IMR-90 (cell line): ENCODE results near the gene CEP55. TPM values are rescaled to one million over a fixed set of nuclear protein-coding genes. Genes with fewer than 3 reads are reported as not detected.
A peak's percentile ranks its signal among the peaks of the same experiment; 100 is the strongest.

ENCODE experiments used
- ATAC-seq: fragments of 200-7000 bp; cut with Tn5 transposase; 2 replicates; pipeline ENCODE4 v1.9.1; 2020; ENCODE audit warnings: low read depth, mild to moderate bottlenecking, moderate library complexity
- BruUV-seq: library from RNA; stranded (reverse); fragments of 400-500 nt; replicated peaks from 2 replicates; lab custom pipeline; 2021; lab: Mats Ljungman, UMichigan
- CTCF ChIA-PET: fragments of 300-600 bp; formaldehyde crosslinking; extraction: SDS; loops from one replicate; lab custom pipeline; 2021; ENCODE audit warnings: antibody characterized with exemption; lab: Yijun Ruan, JAX
- POLR2A ChIA-PET: fragments of 300-600 bp; sonication (Branson Sonifier 250); formaldehyde crosslinking; loops from one replicate; lab custom pipeline; 2022; ENCODE audit warnings: antibody characterized with exemption; ENCODE audit not compliant: unreplicated experiment; lab: Charles Lee
- DNase-seq: peaks from one replicate; pipeline ENCODE4 v3.0.0; 2013
- H2AFZ ChIP-seq: replicated peaks from 2 replicates; pipeline ENCODE3; 2013; ENCODE audit warnings: low read length, mild to moderate bottlenecking; ENCODE audit not compliant: poor library complexity
- H2AK5ac ChIP-seq: 2 replicates; pipeline ENCODE4 v1.6.1; 2013; ENCODE audit warnings: low read depth, low read length, inconsistent platforms
- H2AK9ac ChIP-seq: replicated peaks from 2 replicates; pipeline ENCODE3; 2013; ENCODE audit warnings: mild to moderate bottlenecking, low read depth, low read length, moderate library complexity; ENCODE audit not compliant: poor library complexity
- H2BK120ac ChIP-seq: 2 replicates; pipeline ENCODE4 v1.6.1; 2013; ENCODE audit warnings: low read depth, low read length, inconsistent platforms
- H2BK15ac ChIP-seq: 3 replicates; pipeline ENCODE4 v1.6.1; 2013; ENCODE audit warnings: low read depth, low read length, inconsistent platforms
- H2BK20ac ChIP-seq: 2 replicates; pipeline ENCODE4 v1.6.1; 2013; ENCODE audit warnings: low read depth, mild to moderate bottlenecking, inconsistent platforms, low read length, moderate library complexity
- H2BK5ac ChIP-seq: 2 replicates; pipeline ENCODE4 v1.6.1; 2013; ENCODE audit warnings: mild to moderate bottlenecking, low read depth, low read length, inconsistent platforms; ENCODE audit not compliant: poor library complexity, severe bottlenecking
- H3K14ac ChIP-seq: replicated peaks from 2 replicates; pipeline ENCODE4 v1.6.1; 2013; ENCODE audit warnings: low read depth, low read length, inconsistent platforms
- H3K18ac ChIP-seq: 2 replicates; pipeline ENCODE4 v1.6.1; 2013; ENCODE audit warnings: low read depth, low read length, control low read depth
- H3K23ac ChIP-seq: 2 replicates; pipeline ENCODE4 v1.6.1; 2013; ENCODE audit warnings: low read depth, low read length, inconsistent platforms
- H3K27ac ChIP-seq: 2 replicates; pipeline ENCODE4 v1.5.1; 2013; ENCODE audit warnings: mild to moderate bottlenecking, control low read depth, low read length; ENCODE audit not compliant: insufficient read depth
- H3K27me3 ChIP-seq: 2 replicates; pipeline ENCODE4 v1.6.1; 2013; ENCODE audit warnings: low read length; ENCODE audit not compliant: control insufficient read depth, insufficient read depth
- H3K36me3 ChIP-seq: 2 replicates; pipeline ENCODE4 v1.6.1; 2013; ENCODE audit warnings: low read length, mixed read lengths; ENCODE audit not compliant: control insufficient read depth, insufficient read depth
- H3K4ac ChIP-seq: 2 replicates; pipeline ENCODE4 v1.6.1; 2013; ENCODE audit warnings: low read depth, low read length, inconsistent platforms
- H3K4me1 ChIP-seq: 2 replicates; pipeline ENCODE4 v1.6.1; 2013; ENCODE audit warnings: low read length, mixed read lengths; ENCODE audit not compliant: control insufficient read depth, insufficient read depth
- H3K4me2 ChIP-seq: 2 replicates; pipeline ENCODE4 v1.6.1; 2013; ENCODE audit warnings: low read depth, mild to moderate bottlenecking, control low read depth, low read length, moderate library complexity
- H3K4me3 ChIP-seq: 2 replicates; pipeline ENCODE4 v1.5.1; 2013; ENCODE audit warnings: low read depth, mild to moderate bottlenecking, control low read depth, low read length, moderate library complexity; ENCODE audit not compliant: insufficient read depth
- H3K56ac ChIP-seq: 2 replicates; pipeline ENCODE4 v1.6.1; 2013; ENCODE audit warnings: low read length, inconsistent platforms; ENCODE audit not compliant: insufficient read depth; ENCODE audit errors: extremely low read depth
- H3K79me1 ChIP-seq, 2 experiments: 2 replicates each; pipeline ENCODE4 v1.6.1; 2013; ENCODE audit warnings: low read length in 2 of 2, inconsistent platforms in 1 of 2, low read depth in 1 of 2
- H3K9ac ChIP-seq: 2 replicates; pipeline ENCODE4 v1.6.1; 2013; ENCODE audit warnings: low read depth, low read length, control low read depth
- H3K9me1 ChIP-seq: 2 replicates; pipeline ENCODE4 v1.6.1; 2013; ENCODE audit warnings: low read length, inconsistent platforms; ENCODE audit not compliant: insufficient read depth
- H3K9me3 ChIP-seq: 2 replicates; pipeline ENCODE4 v1.6.1; 2013; ENCODE audit warnings: low read length; ENCODE audit not compliant: control insufficient read depth, insufficient read depth
- H4K20me1 ChIP-seq: 2 replicates; pipeline ENCODE4 v1.6.1; 2013; ENCODE audit warnings: low read length, inconsistent platforms; ENCODE audit not compliant: insufficient read depth
- H4K5ac ChIP-seq: 2 replicates; pipeline ENCODE4 v1.6.1; 2013; ENCODE audit warnings: mild to moderate bottlenecking, low read depth, low read length, control low read depth
- H4K8ac ChIP-seq, 2 experiments: 2 replicates each; pipeline ENCODE4 v1.6.1; 2013; ENCODE audit warnings: low read depth in 2 of 2, low read length in 2 of 2, control low read depth in 1 of 2, inconsistent platforms in 1 of 2
- H4K91ac ChIP-seq: 2 replicates; pipeline ENCODE4 v1.6.1; 2013; ENCODE audit warnings: low read depth, low read length, inconsistent platforms; ENCODE audit not compliant: insufficient read depth
- CEBPB ChIP-seq: IDR thresholded peaks from 2 replicates; pipeline ENCODE4 v1.6.1; 2012; ENCODE audit warnings: low read depth, low read length, improper control_type of control experiment
- SMC3 ChIP-seq: fragments of 150-350 bp; IDR thresholded peaks from 2 replicates; pipeline ENCODE4 v1.6.1; 2016; ENCODE audit warnings: low read depth, mild to moderate bottlenecking, antibody characterized with exemption, low read length, moderate library complexity
- WGBS, 2 experiments: methylation state at CpG; one replicate each; pipeline versions ENCODE4 v1.1.5 to v1.1.7; 2013; ENCODE audit warnings: missing lambda C conversion rate in 2 of 2; ENCODE audit not compliant: insufficient read length in 1 of 2; ENCODE audit errors: extremely low coverage in 2 of 2; 5-methylcytosine and 5-hydroxymethylcytosine counted together
- dilution Hi-C: fragments of 300-500 bp; cut with HindIII; formaldehyde crosslinking; loops from one replicate; pipeline ENCODE4 v1.14.3; 2018; ENCODE audit warnings: low sequenced_read_pairs; ENCODE audit not compliant: unreplicated experiment
- in situ Hi-C: fragments of 300-500 bp; cut with MboI; formaldehyde crosslinking; loops from 3 replicates; pipeline ENCODE4 v1.14.3; 2019; ENCODE audit warnings: low sequenced_read_pairs, inconsistent platforms, mixed read lengths
- intact Hi-C: fragments of 100-400 bp; cut with micrococcal nuclease; formaldehyde crosslinking; loops from 2 replicates; pipeline ENCODE4 v1.10.0; 2022
- polyA plus RNA-seq, 3 experiments: library from polyadenylated mRNA; depleted of rRNA; stranded (reverse); fragments of >200 nt; gene quantifications; 2 replicates each; pipeline ENCODE4 v1.2.3, GENCODE V29; 2012; ENCODE audit warnings: low replicate concordance in 1 of 3
- total RNA-seq: library from RNA; depleted of rRNA; stranded (reverse); fragments of >200 nt; gene quantifications from 2 replicates; pipeline ENCODE4 v1.2.3, GENCODE V29; 2012

Gene CEP55
- total and polyA plus RNA-seq, 2 of the 4 experiments (the other 2 are of a cell fraction), result 15.7 to 23.5 TPM

- H4K8ac ChIP-seq, result peak overlapping the region; percentile 82 to 92
- H2BK20ac ChIP-seq, result peak overlapping the region; percentile 83
- peak overlapping the region; percentile 82 for H3K27ac ChIP-seq
- peak overlapping the region; percentile 97 for H3K14ac ChIP-seq
- H4K91ac ChIP-seq, result peak overlapping the region; percentile 95
- BruUV-seq, result no TSS peak
- H3K23ac ChIP-seq, result peak overlapping the region; percentile 94
- TF ChIP-seq CEBPB, result peak; percentile 95
- no peak for TF ChIP-seq SMC3
- peak overlapping the region; percentile 77 for H3K56ac ChIP-seq
- H4K5ac ChIP-seq, result peak overlapping the region; percentile 88
- peak overlapping the region; percentile 79 for H2AK5ac ChIP-seq
- H2BK15ac ChIP-seq, result peak overlapping the region; percentile 97; the same call in 2 of the 3 replicates
- in situ Hi-C loops (no loop called here), dilution Hi-C loops (no loop called here), intact Hi-C loops (no loop called here)
- H2AFZ ChIP-seq, result no peak overlapping the region
- H3K9me3 ChIP-seq, result no peaks in the 10 kb centered on the region
- H2BK120ac ChIP-seq, result peak overlapping the region; percentile 95
- no peak overlapping the region for H3K4me3 ChIP-seq
- peak overlapping the region; percentile 98 for H2BK5ac ChIP-seq
- H2AK9ac ChIP-seq, result peak overlapping the region; percentile 4
- H3K79me1 ChIP-seq, result peaks cover 8 to 61% of the 10 kb centered on the region in 2 experiments; a peak in 3 of 4 replicates
- ATAC-seq, result peak; percentile 0; the same call in 1 of the 2 replicates
- DNase-seq, result peak; percentile 71
- H3K27me3 ChIP-seq, result no peaks in the 10 kb centered on the region
- peak overlapping the region; percentile 66 for H3K9ac ChIP-seq
- peaks cover 15% of the 10 kb centered on the region for H3K9me1 ChIP-seq
- H3K4me2 ChIP-seq, result peak overlapping the region; percentile 68
- H3K18ac ChIP-seq, result peak overlapping the region; percentile 90
- ChIA-PET POLR2A (no interaction called here), CTCF (interaction anchor here (2.8 kb wide), 1 partner anchor 18 kb away, joined by 21 read pairs; the partner anchor contains the start of gene MYOF)
- H3K4me1 ChIP-seq, result peaks cover 53% of the 10 kb centered on the region
- H4K20me1 ChIP-seq, result no peaks in the 10 kb centered on the region; the same call in 1 of the 2 replicates
- H3K36me3 ChIP-seq, result peaks cover 10% of the 10 kb centered on the region
- H3K4ac ChIP-seq, result peak overlapping the region; percentile 96
- WGBS, 2 experiments, result 50% methylated on average over 1 of the region's 6 CpGs; no CpG with 5 or more reads in 1 of the 2 experiments
Observed at GRCh38 chr10:93463723-93464476, 32.5 kb upstream of the CEP55 start.
